Esophagus squamous epithelium (tissue), 4 donors: ENCODE measurements around the gene SLC35F3.

Source experiments
- CTCF ChIP-seq, 6 experiments: fragments of 450-650 bp in 4 of 6; fragments of 200-600 bp in 2 of 6; sonication (generic) in 2 of 6; IDR thresholded peaks; one replicate each; pipeline ENCODE4 v1.5.1; 2016 to 2019; ENCODE audit warnings: antibody characterized with exemption in 6 of 6, mild to moderate bottlenecking in 4 of 6, moderate library complexity in 4 of 6
- POLR2A ChIP-seq, 4 donors: fragments of 450-650 bp; IDR thresholded peaks; one replicate each; pipeline ENCODE4 v1.6.1; 2017; ENCODE audit warnings: antibody characterized with exemption in 4 of 4, mild to moderate bottlenecking in 4 of 4, moderate library complexity in 3 of 4

GRCh38 chr1:234315091-234315541 lies 410.6 kb downstream of the SLC35F3 start:
- TF ChIP-seq CTCF (IDR thresholded peaks at IDR 0.05), result no peak
- no peak for TF ChIP-seq POLR2A (IDR thresholded peaks at IDR 0.05)
